Inflammatory macrophage treated with lipopolysaccharide for 1 hour (primary cell): ENCODE measurements around the gene RBM14.
A peak's percentile ranks its signal among the peaks of the same experiment; 100 is the strongest.

Experiments
- DNase-seq, 2 donors: peaks; one replicate each; pipeline ENCODE4 v3.0.0-alpha.2; 2020 to 2022

RBM14 gene

GRCh38 chr11:66637557-66638176 is 21.2 kb downstream of the RBM14 start:
- DNase-seq: no peak

GRCh38 chr11:66638177-66639065 is 22.0 kb downstream of the RBM14 start, which contains the start of gene RBM4:
TSS of gene RBM4 (plus strand) at chr11:66638703. CDS start at chr11:66639712, 1,009 bp downstream.
- peak; percentile 100 for DNase-seq

DNA sequence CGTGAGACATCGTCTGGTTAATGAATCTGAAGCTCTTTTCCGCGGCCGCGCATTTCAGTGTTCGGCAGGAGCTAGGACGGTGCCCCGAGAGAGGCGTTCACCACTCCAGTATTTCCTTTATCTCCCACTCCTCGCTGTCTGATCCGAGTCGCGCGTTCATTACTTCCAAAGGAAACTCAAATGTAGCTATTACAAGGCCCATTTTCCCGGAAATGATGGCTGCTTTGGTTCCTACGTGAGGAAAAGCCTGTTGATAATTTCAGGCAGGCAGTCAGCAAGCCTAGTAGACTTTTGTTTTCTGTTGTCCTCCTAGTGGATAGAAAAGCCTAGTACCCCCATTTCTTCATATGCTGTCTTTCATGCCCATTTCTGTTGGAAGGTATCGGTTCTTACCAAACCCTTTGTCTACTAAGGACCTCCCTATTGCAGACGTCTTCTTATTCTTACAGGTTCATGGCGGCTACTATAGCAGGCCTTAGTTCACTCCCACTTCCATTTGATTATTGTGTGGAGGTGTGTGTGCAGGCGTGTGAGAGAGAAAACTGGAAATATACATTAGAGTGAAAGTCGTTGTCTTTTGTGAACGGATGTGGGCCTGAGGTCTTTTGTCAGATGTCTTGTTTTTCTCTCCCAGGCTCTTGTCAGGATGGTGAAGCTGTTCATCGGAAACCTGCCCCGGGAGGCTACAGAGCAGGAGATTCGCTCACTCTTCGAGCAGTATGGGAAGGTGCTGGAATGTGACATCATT is 22.8 kb downstream of the RBM14 start:
- DNase-seq: peak; percentile 37 to 44

DNA sequence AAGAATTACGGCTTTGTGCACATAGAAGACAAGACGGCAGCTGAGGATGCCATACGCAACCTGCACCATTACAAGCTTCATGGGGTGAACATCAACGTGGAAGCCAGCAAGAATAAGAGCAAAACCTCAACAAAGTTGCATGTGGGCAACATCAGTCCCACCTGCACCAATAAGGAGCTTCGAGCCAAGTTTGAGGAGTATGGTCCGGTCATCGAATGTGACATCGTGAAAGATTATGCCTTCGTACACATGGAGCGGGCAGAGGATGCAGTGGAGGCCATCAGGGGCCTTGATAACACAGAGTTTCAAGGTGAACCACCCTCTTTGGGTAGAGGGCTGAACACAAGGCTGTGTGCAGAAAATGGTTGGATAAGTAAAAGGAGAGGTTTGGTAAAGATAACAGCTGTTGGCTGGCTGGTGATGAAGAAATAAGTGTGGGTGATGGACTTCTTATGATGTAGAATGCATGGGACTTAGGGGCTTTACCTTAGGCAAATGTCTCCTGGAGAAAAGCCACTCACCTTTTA is 23.4 kb downstream of the RBM14 start:
- DNase-seq: peak in 1 of 2 donors; percentile 37

GRCh38 chr11:66641834-66642233 is 25.4 kb downstream of the RBM14 start:
- no peak for DNase-seq

GRCh38 chr11:66643745-66644437 is 27.5 kb downstream of the RBM14 start:
- DNase-seq: no peak

- DNase-seq: no peak
Measured at GRCh38 chr11:66646828-66647227, 30.4 kb downstream of the RBM14 start.

DNA sequence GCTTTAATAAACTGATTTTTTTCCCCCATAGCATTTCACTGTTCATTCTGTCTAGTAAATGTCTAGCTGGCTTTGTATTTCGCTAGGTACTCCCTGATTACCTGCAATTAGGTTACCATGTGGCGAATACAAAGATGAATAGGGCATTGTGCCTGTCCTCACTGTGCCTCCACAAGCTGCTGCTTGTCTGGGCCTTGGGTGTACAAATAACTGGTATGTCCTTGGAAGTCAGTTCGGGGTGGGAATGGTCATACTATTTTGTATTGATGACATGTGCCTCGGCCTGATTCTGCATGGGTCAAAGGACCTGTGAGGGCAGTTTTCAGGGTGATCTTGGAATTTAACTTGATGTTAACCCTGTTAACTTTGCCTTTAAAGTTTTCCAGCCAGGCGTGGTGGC is 33.5 kb downstream of the RBM14 start:
- no peak for DNase-seq

- DNase-seq: peak; percentile 19 to 78
Measured at GRCh38 chr11:66651016-66651415, 34.6 kb downstream of the RBM14 start.

DNA sequence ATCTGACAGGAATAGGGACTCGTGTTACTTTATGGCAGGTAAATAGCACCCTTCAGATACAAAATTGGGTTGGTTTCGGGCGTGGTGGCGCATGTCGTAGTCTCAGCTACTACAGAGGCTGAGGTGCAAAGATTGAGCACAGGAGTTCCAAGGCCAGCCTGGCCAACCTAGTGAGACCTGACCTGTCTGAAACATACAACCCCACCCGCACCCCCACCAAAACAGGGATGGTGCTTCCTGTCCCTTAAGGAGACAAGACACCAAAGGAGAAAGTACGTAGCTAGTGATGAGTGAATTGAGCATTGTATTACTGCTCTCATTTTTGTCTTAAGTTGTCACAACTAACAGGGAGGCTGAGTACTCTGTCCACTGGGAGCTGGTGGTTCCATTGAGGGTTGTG is 36.2 kb downstream of the RBM14 start:
- DNase-seq: no peak

DNA sequence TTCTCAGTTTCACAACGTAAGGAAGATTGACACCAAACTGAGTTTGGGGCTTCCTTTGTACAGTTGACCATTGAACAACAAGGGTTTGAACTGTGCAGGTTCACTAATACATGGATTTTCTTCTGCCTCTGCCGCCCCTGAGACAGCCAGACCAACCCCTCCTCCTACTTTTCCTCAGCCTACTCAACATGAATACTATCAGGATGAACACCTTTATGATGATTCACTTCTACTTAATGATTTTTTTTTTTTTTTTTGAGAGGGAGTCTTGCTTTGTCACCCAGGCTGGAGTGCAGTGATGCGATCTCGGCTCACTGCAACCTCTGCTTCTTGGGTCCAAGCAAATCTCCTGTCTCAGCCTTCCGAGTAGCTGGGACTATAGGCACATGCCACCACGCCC is 36.7 kb downstream of the RBM14 start:
- no peak for DNase-seq

GRCh38 chr11:66659763-66660162 is 43.3 kb downstream of the RBM14 start:
- peak; percentile 46 to 48 for DNase-seq

DNA sequence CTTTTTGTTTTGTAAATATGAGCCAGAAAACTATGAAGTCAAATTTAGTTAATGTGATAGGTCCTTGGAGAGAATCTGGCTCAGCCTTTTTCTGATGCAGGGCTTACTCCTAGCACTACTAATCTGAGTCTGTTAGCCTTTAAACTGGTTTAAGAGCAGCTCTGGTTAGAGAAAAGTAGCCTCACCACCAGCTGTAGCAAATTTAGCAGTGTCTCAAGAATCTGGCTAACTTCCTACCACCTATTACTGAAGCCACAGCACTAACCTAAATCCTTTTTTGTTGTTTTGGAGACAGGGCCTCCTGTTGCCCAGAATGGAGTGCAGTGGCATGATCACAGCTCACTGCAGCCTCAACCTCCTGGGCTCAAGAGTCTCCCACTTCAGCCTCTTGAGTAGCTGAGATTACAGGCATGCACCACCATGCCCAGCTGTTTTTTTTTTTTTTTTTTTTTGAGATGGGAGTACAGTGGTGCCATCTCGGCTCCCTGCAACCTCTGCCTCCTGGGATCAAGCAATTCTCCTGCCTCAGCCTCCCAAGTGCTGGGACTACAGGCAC is 47.4 kb downstream of the RBM14 start:
- DNase-seq: no peak

DNA sequence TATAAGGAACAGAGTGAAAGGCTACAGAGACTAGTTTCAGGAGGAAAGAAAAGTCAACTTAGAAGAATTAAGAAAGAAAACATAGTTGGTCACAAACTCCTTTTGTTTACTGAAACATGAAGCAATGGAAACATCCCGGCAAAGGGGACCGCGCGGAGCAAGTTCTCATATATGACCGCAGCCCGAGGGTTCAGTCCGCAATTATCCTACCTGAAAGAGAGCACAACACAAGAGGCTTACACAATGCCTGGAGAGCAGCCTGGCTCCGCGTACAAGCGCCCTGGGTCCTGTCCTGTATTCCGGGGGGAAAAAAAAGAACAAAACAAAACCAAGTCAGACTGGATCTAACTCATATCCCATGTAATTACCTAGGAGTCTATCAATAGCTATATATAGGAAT is 48.9 kb downstream of the RBM14 start:
- no peak for DNase-seq

DNA sequence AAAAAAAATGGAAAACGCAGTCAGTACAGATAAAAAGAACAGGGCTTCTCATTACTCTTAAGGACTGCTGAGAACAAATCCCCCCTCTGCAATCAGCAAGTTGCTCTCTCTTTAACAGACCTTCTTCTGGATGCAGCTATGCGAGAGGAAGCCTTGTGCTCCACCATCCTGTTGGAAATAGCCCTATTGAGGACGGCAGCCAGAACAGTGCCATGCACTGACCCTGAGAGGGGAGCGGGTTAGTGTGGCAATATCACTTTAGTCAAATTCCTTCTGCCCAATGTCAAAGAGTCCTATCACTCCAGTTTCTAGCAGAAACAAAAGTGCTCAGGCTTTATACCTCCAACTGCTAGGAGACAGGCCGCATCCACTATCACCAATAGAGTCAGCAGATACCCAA is 54.4 kb downstream of the RBM14 start:
- no peak for DNase-seq

- no peak for DNase-seq
Measured at GRCh38 chr11:66674964-66675602, 58.7 kb downstream of the RBM14 start.

- peak; percentile 13 to 18 for DNase-seq
Measured at GRCh38 chr11:66676282-66676919, 60.0 kb downstream of the RBM14 start.
